Heart left ventricle (tissue), 13 donors: ENCODE results near the gene EFR3B.

Source experiments
- POLR2A ChIP-seq, 2 donors: fragments of 450-650 bp; IDR thresholded peaks; one replicate each; pipeline ENCODE4 v1.6.1; 2017; ENCODE audit warnings: antibody characterized with exemption in 2 of 2, mild to moderate bottlenecking in 2 of 2, moderate library complexity in 2 of 2
- TF ChIP-seq, protein P1 (sequence below), 12 donors: fragments of 200-600 bp; sonication (generic) in 4 of 12; IDR thresholded peaks; one replicate each; pipeline versions ENCODE4 v1.5.0 to v1.8.0; 2018 to 2022; ENCODE audit warnings: antibody characterized with exemption in 12 of 12, mild to moderate bottlenecking in 5 of 12
- donor health status: ischemic (EF 13 %, LVEDD 7.1; RV severe dilation, severe dysfunction).
- donor health status: DM: no; HTN: yes; CAD: no.
- donor health status: DM: no; HTN: no; CAD: no.
- donor health status: ischemic (EF 25% LVEDD 6.9; RV normal size, moderate dysfunction).
- donor health status: ischemic (EF 25% LVEDD 5.7; RV mildly dilated, moderate dysfunction).
- donor health status: ischemic (EF 35%, LVEDD 5.7; RV mildly dilated, moderate dysfunction).
- donor health status: nonischemic (EF 11% LVEDD 7.7; RV severe dilation, severe dysfunction).
- donor health status: DM: yes; HTN: yes; CAD: no.
- donor health status: PGD.
- donor health status: ischemic (EF 29% LVEDD 5.4; RV normal size, mild dysfunction).
- donor health status: nonischemic (EF 23%, LVEDD 6.1; RV moderate dilation, normal function).

- TF ChIP-seq, protein P1, sequence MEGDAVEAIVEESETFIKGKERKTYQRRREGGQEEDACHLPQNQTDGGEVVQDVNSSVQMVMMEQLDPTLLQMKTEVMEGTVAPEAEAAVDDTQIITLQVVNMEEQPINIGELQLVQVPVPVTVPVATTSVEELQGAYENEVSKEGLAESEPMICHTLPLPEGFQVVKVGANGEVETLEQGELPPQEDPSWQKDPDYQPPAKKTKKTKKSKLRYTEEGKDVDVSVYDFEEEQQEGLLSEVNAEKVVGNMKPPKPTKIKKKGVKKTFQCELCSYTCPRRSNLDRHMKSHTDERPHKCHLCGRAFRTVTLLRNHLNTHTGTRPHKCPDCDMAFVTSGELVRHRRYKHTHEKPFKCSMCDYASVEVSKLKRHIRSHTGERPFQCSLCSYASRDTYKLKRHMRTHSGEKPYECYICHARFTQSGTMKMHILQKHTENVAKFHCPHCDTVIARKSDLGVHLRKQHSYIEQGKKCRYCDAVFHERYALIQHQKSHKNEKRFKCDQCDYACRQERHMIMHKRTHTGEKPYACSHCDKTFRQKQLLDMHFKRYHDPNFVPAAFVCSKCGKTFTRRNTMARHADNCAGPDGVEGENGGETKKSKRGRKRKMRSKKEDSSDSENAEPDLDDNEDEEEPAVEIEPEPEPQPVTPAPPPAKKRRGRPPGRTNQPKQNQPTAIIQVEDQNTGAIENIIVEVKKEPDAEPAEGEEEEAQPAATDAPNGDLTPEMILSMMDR (IDR thresholded peaks at IDR 0.05) = no peak
- no peak for TF ChIP-seq POLR2A (IDR thresholded peaks at IDR 0.05)
Observed at GRCh38 chr2:25043241-25043867, 1.5 kb downstream of the EFR3B start.
